K562 (cell line): ENCODE measurements around the gene ORC2. TPM values are rescaled to one million over a fixed set of nuclear protein-coding genes. Genes with fewer than 3 reads are reported as not detected.

Experiments
- ATAC-seq: fragments of 200-7000 bp; cut with Tn5 transposase; 3 replicates; pipeline ENCODE4 v1.9.1; 2020; ENCODE audit warnings: moderate library complexity
- BruUV-seq: library from RNA; stranded (reverse); fragments of 400-500 nt; replicated peaks from 2 replicates; lab custom pipeline; 2021; lab: Mats Ljungman, UMichigan
- CTCF ChIA-PET: fragments of 300-600 bp; formaldehyde crosslinking; extraction: SDS; loops from one replicate; lab custom pipeline; 2021; ENCODE audit warnings: low intra/inter-chr PET ratio; lab: Yijun Ruan, JAX
- POLR2A ChIA-PET: fragments of 300-600, 350-650 bp; sonication (Branson Sonifier 250); formaldehyde crosslinking; extraction: SDS; loops from one replicate; lab custom pipeline; 2021; ENCODE audit warnings: antibody characterized with exemption, inconsistent platforms; lab: Yijun Ruan, JAX
- DNase-seq, 4 experiments: peaks; one replicate each; pipeline versions ENCODE4 v3.0.0 to v3.0.0-alpha.2; 2011 to 2018; ENCODE audit warnings: low spot score in 3 of 4, mixed read lengths in 3 of 4; ENCODE audit errors: extremely low read depth in 1 of 4
- FAIRE-seq: peaks from 2 replicates; lab custom pipeline; 2011; peaks lifted over from hg19 to GRCh38; lab: Jason Lieb, UNC
- H2AFZ ChIP-seq: 2 replicates; pipeline ENCODE4 v1.6.0; 2011; ENCODE audit warnings: low read depth, low read length, control low read depth, inconsistent platforms
- H3K27ac ChIP-seq: fragments of 200-600 bp; 3 replicates; pipeline ENCODE4 v1.8.0; 2011; ENCODE audit warnings: low read depth, mild to moderate bottlenecking, control low read depth, inconsistent platforms, low read length, moderate library complexity, mixed read lengths; ENCODE audit errors: extremely low read depth
- H3K27me3 ChIP-seq, 2 experiments: fragments of 300-600 bp in 1 of 2; 2 replicates in 1 of 2; 3 replicates in 1 of 2; pipeline versions ENCODE4 v1.6.0 to v1.8.0; 2011; ENCODE audit warnings: inconsistent platforms in 2 of 2, low read length in 2 of 2, mild to moderate bottlenecking in 1 of 2, mixed read lengths in 1 of 2, moderate library complexity in 1 of 2; ENCODE audit not compliant: control insufficient read depth in 2 of 2, insufficient read depth in 2 of 2
- H3K36me3 ChIP-seq: fragments of 300-600 bp; 3 replicates; pipeline ENCODE4 v1.8.0; 2011; ENCODE audit warnings: mild to moderate bottlenecking, low read length, inconsistent platforms; ENCODE audit not compliant: control insufficient read depth, insufficient read depth
- H3K4me1 ChIP-seq, 2 experiments: fragments of 200-600 bp in 1 of 2; replicated peaks in 1 of 2; 2 replicates in 1 of 2; 3 replicates in 1 of 2; pipeline versions ENCODE4 v1.5.1 to v1.8.0; 2011; ENCODE audit warnings: inconsistent platforms in 2 of 2, low read length in 2 of 2, mild to moderate bottlenecking in 1 of 2, mixed read lengths in 1 of 2, moderate library complexity in 1 of 2; ENCODE audit not compliant: control insufficient read depth in 2 of 2, insufficient read depth in 2 of 2
- H3K4me2 ChIP-seq: 2 replicates; pipeline ENCODE4 v1.6.1; 2011; ENCODE audit warnings: low read length, control low read depth, inconsistent platforms, mixed read lengths; ENCODE audit not compliant: insufficient read depth
- H3K4me3 ChIP-seq: fragments of 200-600 bp; sonication (generic), shearing (Covaris generic); 2 replicates; pipeline ENCODE4 v1.5.1; 2016; ENCODE audit warnings: control low read depth, inconsistent platforms
- H3K79me2 ChIP-seq: fragments of 200-600 bp; 3 replicates; pipeline ENCODE4 v1.8.0; 2011; ENCODE audit warnings: low read length, inconsistent platforms; ENCODE audit not compliant: control insufficient read depth, insufficient read depth
- H3K9ac ChIP-seq, 2 experiments: 2 replicates each; pipeline versions ENCODE4 v1.6.0 to v1.6.1; 2011; ENCODE audit warnings: low read depth in 2 of 2, low read length in 2 of 2, control low read depth in 1 of 2, inconsistent platforms in 1 of 2, mild to moderate bottlenecking in 1 of 2, mixed read lengths in 1 of 2; ENCODE audit not compliant: insufficient read depth in 1 of 2
- H3K9me1 ChIP-seq: one replicate; pipeline ENCODE4 v1.6.0; 2011; ENCODE audit warnings: inconsistent platforms, mild to moderate bottlenecking, low read length, moderate library complexity; ENCODE audit not compliant: control insufficient read depth, insufficient read depth
- H3K9me3 ChIP-seq: replicated peaks from 2 replicates; pipeline ENCODE4 v1.5.1; 2011; ENCODE audit warnings: low read depth, low read length, inconsistent platforms; ENCODE audit not compliant: control insufficient read depth, insufficient read depth
- H4K20me1 ChIP-seq: replicated peaks from 2 replicates; pipeline ENCODE4 v1.6.1; 2011; ENCODE audit warnings: low read length, inconsistent platforms, mixed read lengths; ENCODE audit not compliant: control insufficient read depth, insufficient read depth
- DPF2 ChIP-seq: fragments of 450-650 bp; IDR thresholded peaks from 2 replicates; pipeline ENCODE4 v1.6.1; 2016
- ELF4 ChIP-seq: fragments of 450-650 bp; formaldehyde crosslinking; IDR thresholded peaks from 2 replicates; pipeline ENCODE4 v1.4.0; 2022; ENCODE audit warnings: missing genetic modification characterization
- FOSL1 ChIP-seq: fragments of 200-800 bp; sonication (Bioruptor generic); conservative IDR thresholded peaks from 2 replicates; pipeline ENCODE4 v1.6.1; 2016; ENCODE audit warnings: missing genetic modification characterization, missing compliant biosample characterization
- JUN ChIP-seq, 2 experiments: sonication (generic) in 1 of 2; formaldehyde crosslinking in 1 of 2; IDR thresholded peaks; 2 replicates each; pipeline versions ENCODE4 v1.6.1 to v1.8.0; 2012 to 2022; ENCODE audit warnings: borderline replicate concordance in 2 of 2, mild to moderate bottlenecking in 2 of 2, improper control_type of control experiment in 1 of 2, low read depth in 1 of 2, low read length in 1 of 2, missing genetic modification reagents in 1 of 2
- JUND ChIP-seq, 2 experiments: IDR thresholded peaks; 2 replicates in 1 of 2; 3 replicates in 1 of 2; pipeline ENCODE4 v1.6.1; 2011; ENCODE audit warnings: borderline replicate concordance in 2 of 2, low read depth in 2 of 2, low read length in 2 of 2, improper control_type of control experiment in 1 of 2, missing biosample characterization in 1 of 2, missing genetic modification characterization in 1 of 2, missing genetic modification reagents in 1 of 2
- RBM22 ChIP-seq: fragments of 200-400 bp; formaldehyde crosslinking; IDR thresholded peaks from 2 replicates; pipeline ENCODE4 v1.6.1; 2018; ENCODE audit warnings: low read length, low read depth; ENCODE audit not compliant: poor library complexity, severe bottlenecking
- SMAD4 ChIP-seq: fragments of 250-450 bp; sonication (Bioruptor Pico); conservative IDR thresholded peaks from 2 replicates; pipeline ENCODE4 v1.8.0; 2021; ENCODE audit warnings: inconsistent platforms, mild to moderate bottlenecking, moderate library complexity
- SMARCA4 ChIP-seq: fragments of 450-650 bp; IDR thresholded peaks from 2 replicates; pipeline ENCODE4 v1.6.1; 2016
- SMARCE1 ChIP-seq: fragments of 450-650 bp; IDR thresholded peaks from 2 replicates; pipeline ENCODE4 v1.7.1; 2016; ENCODE audit warnings: mild to moderate bottlenecking
- TOE1 ChIP-seq, 2 experiments: fragments of 450-650 bp in 1 of 2; sonication (generic) in 1 of 2; formaldehyde crosslinking in 1 of 2; IDR thresholded peaks; 2 replicates each; pipeline versions ENCODE4 v1.7.1 to v1.8.0; 2016 to 2022; ENCODE audit warnings: borderline replicate concordance in 2 of 2, mild to moderate bottlenecking in 2 of 2, antibody characterized with exemption in 1 of 2, inconsistent platforms in 1 of 2, low read depth in 1 of 2, missing genetic modification reagents in 1 of 2, moderate library complexity in 1 of 2
- ZNF583 ChIP-seq: fragments of 250-450 bp; sonication (Bioruptor Pico); IDR thresholded peaks from 2 replicates; pipeline ENCODE4 v1.4.0; 2020
- WGBS: fragments of 100-300 bp; shearing (Covaris generic); methylation state at CpG from one replicate; pipeline ENCODE4 v1.1.6; 2016; ENCODE audit warnings: low coverage, mixed read lengths; ENCODE audit not compliant: insufficient coverage; ENCODE audit errors: missing lambda C conversion rate; 5-methylcytosine and 5-hydroxymethylcytosine counted together
- in situ Hi-C: fragments of 300-500 bp; cut with MboI; formaldehyde crosslinking; loops from 4 replicates; pipeline ENCODE4 v1.15.0; 2018; ENCODE audit warnings: inconsistent platforms, mixed read lengths
- intact Hi-C: fragments of 100-400 bp; cut with micrococcal nuclease; formaldehyde crosslinking; loops from 2 replicates; pipeline ENCODE4 v1.14.2; 2022
- polyA plus RNA-seq, 8 experiments: library from polyadenylated mRNA; depleted of rRNA in 4 of 8; stranded (reverse) in 5 of 8; unstranded in 3 of 8; fragments of >200 nt; fragmentation: Nextera tagmentation in 2 of 8; fragmentation: Illumina TruSeq in 1 of 8; extraction: Ambion mirVana in 2 of 8; extraction: Trizol in 1 of 8; gene quantifications; 2 replicates each; pipeline versions ENCODE4 v1.2.1 to v1.2.3, GENCODE V29; 2011 to 2014; ENCODE audit warnings: inconsistent platforms in 1 of 8, missing spikeins in 1 of 8
- total RNA-seq, 7 experiments: library from RNA; depleted of rRNA in 6 of 7; stranded (reverse); fragments of >200 nt in 6 of 7; fragmentation: Illumina TruSeq in 2 of 7; extraction: Trizol in 2 of 7; gene quantifications; 2 replicates each; pipeline versions ENCODE4 v1.2.1 to v1.2.3, GENCODE V29; 2011 to 2021; ENCODE audit warnings: low replicate concordance in 1 of 7
- TF ChIP-seq, protein P1 (sequence below): sonication (generic); formaldehyde crosslinking; IDR thresholded peaks from 2 replicates; pipeline ENCODE4 v1.8.1; 2023; ENCODE audit warnings: mild to moderate bottlenecking, missing genetic modification reagents
- TF ChIP-seq, protein P2 (sequence below), 2 experiments: fragments of 450-650 bp in 1 of 2; sonication (generic) in 1 of 2; formaldehyde crosslinking in 1 of 2; IDR thresholded peaks in 1 of 2; conservative IDR thresholded peaks in 1 of 2; 2 replicates each; pipeline versions ENCODE4 v1.6.1 to v1.8.1; 2016 to 2023; ENCODE audit warnings: mild to moderate bottlenecking in 2 of 2, moderate library complexity in 2 of 2, inconsistent platforms in 1 of 2, missing genetic modification reagents in 1 of 2
- TF ChIP-seq, protein P3 (sequence below): fragments of 250-450 bp; sonication (Bioruptor Pico); IDR thresholded peaks from 2 replicates; pipeline ENCODE4 v1.4.0; 2020

Gene ORC2
- total and polyA plus RNA-seq, 9 of the 15 experiments (the other 6 are each of a cell fraction or from before 2014, with no cell fraction given): 5.6 to 41.1 (median 19.0) TPM

DNA sequence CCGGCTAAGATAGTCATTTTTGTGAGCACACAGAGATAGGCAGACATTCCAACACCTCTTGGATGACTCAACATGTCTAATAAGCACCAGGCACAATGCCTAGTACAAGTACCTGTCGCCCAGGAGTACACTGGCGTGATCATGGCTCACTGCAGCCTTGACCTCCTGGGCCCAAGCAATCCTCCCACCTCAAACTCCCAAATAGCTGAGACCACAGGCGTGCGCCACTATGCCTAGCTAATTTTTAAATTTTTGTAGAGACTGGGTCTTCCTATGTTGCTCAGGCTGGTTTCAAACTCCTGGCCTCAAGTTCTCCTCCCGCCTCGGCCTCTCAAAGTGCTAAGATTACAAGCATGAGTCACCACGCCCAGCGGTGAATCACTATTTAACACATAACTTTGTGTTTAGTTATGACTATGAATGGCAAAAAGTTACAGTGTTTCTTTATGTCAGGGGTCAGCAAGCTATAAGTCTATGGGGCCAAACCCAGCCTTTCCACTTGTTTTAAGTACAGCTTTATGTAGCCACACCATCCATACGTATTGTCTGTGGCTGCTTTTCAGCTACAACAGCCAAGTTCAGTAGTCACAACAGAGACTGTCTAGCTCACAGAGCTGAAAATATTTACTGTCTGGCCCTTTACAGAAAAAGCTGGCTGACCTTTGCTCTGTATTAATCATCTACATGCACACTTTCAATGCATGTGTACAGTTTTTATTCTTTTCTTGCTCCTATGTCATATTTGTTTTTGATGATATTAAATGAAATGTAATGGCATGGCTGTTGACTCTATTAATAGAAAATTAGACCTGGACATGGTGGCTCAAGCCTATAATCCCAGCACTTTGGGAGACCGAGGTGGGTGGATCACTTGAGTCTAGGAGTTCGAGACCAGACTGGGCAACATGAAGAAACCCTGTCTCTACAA lies 18.7 kb downstream of the ORC2 start:
- BruUV-seq: no TSS peak
- peak in 1 of 4 experiments; percentile 50 for DNase-seq
- ChIA-PET CTCF (no interaction called here), POLR2A (interaction anchor here (0.6 to 1.6 kb wide), 5 partner anchors 8 to 210 kb away, joined by 3 to 9 read pairs (median 4); partner anchors contain the start of gene ORC2)
- Histone ChIP-seq H3K4me3 (no peak overlapping the region), H4K20me1 (no peaks in the 10 kb centered on the region), H3K4me2 (no peak overlapping the region), H3K9ac (no peak overlapping the region), H3K27ac (peak overlapping the region; percentile 70; the same call in 2 of the 3 replicates), H3K27me3 (no peaks in the 10 kb centered on the region), H3K4me1 (peaks cover 0 to 2% of the 10 kb centered on the region in 2 experiments; a peak in 1 of 5 replicates), H2AFZ (peak overlapping the region; percentile 24; the same call in 1 of the 2 replicates), H3K79me2 (no peaks in the 10 kb centered on the region; the same call in 2 of the 3 replicates), H3K36me3 (peaks cover 82% of the 10 kb centered on the region), H3K9me1 (no peaks in the 10 kb centered on the region), H3K9me3 (no peaks in the 10 kb centered on the region)
- WGBS: 58% methylated on average over 10 of the region's 12 CpGs
- in situ Hi-C loops (no loop called here), intact Hi-C loops (no loop called here)
- peak; percentile 71 for ATAC-seq
- peak; percentile 75 for FAIRE-seq
- TF ChIP-seq ELF4 (CRISPR knock-in tag): no peak
- TF ChIP-seq, protein P1, sequence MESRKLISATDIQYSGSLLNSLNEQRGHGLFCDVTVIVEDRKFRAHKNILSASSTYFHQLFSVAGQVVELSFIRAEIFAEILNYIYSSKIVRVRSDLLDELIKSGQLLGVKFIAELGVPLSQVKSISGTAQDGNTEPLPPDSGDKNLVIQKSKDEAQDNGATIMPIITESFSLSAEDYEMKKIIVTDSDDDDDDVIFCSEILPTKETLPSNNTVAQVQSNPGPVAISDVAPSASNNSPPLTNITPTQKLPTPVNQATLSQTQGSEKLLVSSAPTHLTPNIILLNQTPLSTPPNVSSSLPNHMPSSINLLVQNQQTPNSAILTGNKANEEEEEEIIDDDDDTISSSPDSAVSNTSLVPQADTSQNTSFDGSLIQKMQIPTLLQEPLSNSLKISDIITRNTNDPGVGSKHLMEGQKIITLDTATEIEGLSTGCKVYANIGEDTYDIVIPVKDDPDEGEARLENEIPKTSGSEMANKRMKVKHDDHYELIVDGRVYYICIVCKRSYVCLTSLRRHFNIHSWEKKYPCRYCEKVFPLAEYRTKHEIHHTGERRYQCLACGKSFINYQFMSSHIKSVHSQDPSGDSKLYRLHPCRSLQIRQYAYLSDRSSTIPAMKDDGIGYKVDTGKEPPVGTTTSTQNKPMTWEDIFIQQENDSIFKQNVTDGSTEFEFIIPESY (CRISPR knock-in tag): 0 out of 2 replicates have a peak, but pooled peaks have one; percentile 20
- 0 out of 2 replicates have a peak, but pooled peaks have one; percentile 16 for TF ChIP-seq SMARCE1
- no peak for TF ChIP-seq RBM22
- TF ChIP-seq ZNF583 (CRISPR knock-in tag): no peak
- peak; percentile 87 for TF ChIP-seq JUND (IDR thresholded peaks at IDR 0.05; ENCODE audit: borderline replicate concordance, low read depth, low read length)
- peak; percentile 80; the same call in 2 of the 3 replicates for TF ChIP-seq JUND (tag; IDR thresholded peaks at IDR 0.05; ENCODE audit: borderline replicate concordance, low read depth, low read length)
- 0 out of 2 replicates have a peak, but pooled peaks have one; percentile 27 for TF ChIP-seq DPF2
- TF ChIP-seq, protein P2, sequence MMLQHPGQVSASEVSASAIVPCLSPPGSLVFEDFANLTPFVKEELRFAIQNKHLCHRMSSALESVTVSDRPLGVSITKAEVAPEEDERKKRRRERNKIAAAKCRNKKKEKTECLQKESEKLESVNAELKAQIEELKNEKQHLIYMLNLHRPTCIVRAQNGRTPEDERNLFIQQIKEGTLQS (IDR thresholded peaks at IDR 0.05): peak; percentile 91
- TF ChIP-seq, protein P2 (CRISPR knock-in tag; conservative IDR thresholded peaks at IDR 0.05): no peak
- TF ChIP-seq TOE1 (IDR thresholded peaks at IDR 0.05; ENCODE audit: borderline replicate concordance): no peak
- no peak for TF ChIP-seq TOE1 (CRISPR knock-in tag; IDR thresholded peaks at IDR 0.05; ENCODE audit: borderline replicate concordance, low read depth)
- TF ChIP-seq SMAD4 (CRISPR knock-in tag): peak; percentile 72
- TF ChIP-seq SMARCA4: peak; percentile 39; the same call in 1 of the 2 replicates
- peak; percentile 97 for TF ChIP-seq FOSL1 (tag)
- TF ChIP-seq JUN (IDR thresholded peaks at IDR 0.05; ENCODE audit: borderline replicate concordance, low read depth, low read length): peak; percentile 52; the same call in 1 of the 2 replicates
- TF ChIP-seq JUN (CRISPR knock-in tag; IDR thresholded peaks at IDR 0.05; ENCODE audit: borderline replicate concordance): no peak
- TF ChIP-seq, protein P3, sequence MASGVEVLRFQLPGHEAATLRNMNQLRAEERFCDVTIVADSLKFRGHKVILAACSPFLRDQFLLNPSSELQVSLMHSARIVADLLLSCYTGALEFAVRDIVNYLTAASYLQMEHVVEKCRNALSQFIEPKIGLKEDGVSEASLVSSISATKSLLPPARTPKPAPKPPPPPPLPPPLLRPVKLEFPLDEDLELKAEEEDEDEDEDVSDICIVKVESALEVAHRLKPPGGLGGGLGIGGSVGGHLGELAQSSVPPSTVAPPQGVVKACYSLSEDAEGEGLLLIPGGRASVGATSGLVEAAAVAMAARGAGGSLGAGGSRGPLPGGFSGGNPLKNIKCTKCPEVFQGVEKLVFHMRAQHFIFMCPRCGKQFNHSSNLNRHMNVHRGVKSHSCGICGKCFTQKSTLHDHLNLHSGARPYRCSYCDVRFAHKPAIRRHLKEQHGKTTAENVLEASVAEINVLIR (CRISPR knock-in tag): no peak
